GM11168 (cell line): ENCODE measurements around the gene PUDP.

Source experiments
- in situ Hi-C: fragments of 300-500 bp; cut with MboI; formaldehyde crosslinking; loops from one replicate; pipeline ENCODE4 v1.12.0; 2022; ENCODE audit warnings: low sequenced_read_pairs; ENCODE audit not compliant: unreplicated experiment

Gene PUDP

DNA sequence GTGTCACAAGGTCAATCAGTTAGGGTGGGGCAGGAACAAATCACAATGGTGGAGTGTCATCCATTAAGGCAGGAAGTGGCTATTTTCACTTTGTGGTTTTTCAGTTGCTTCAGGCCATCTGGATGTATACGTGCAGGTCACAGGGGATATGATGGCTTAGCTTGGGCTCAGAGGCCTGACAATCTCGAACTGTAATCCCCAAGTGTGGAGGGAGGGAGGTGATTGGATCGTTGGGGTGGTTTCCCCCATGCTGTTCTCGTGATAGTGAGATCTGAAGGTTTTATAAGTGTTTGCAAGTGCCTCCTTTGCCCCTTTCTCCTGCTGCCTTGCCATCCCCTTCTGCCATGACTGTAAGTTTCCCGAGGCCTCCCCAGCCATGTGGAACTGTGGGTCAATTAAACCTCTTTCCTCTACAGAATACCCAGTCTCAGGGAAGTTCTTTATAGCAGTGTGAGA, 37.1 kb downstream of the PUDP start:
- in situ Hi-C loops, result no loop called here

GRCh38 chrX:7109838-7110793, 37.8 kb downstream of the PUDP start:
- in situ Hi-C loops, result no loop called here

DNA sequence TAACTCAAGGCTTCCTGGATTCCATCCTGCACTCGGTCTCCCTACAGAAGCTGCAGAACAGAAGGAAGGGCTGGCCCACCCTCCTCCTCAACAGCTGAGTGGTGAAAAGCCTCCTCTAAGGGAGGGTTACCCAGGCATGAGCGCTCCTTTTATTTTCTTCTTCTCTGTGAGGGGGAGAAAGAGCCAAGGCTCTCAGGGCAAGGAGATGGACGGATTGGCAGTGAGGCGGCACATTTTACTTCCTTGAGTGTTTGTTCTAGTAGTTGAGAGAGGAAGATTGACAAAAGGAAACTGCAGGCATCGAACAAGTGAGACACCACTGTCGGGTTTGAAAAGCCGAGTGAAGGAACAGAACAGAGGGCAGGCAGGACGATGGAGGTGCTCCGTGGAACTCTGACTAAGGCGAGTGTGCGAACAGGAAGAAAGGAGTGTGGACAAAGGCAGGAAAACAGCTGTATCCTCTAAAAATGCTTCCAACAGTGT, 38.9 kb downstream of the PUDP start:
- in situ Hi-C loops, result no loop called here

DNA sequence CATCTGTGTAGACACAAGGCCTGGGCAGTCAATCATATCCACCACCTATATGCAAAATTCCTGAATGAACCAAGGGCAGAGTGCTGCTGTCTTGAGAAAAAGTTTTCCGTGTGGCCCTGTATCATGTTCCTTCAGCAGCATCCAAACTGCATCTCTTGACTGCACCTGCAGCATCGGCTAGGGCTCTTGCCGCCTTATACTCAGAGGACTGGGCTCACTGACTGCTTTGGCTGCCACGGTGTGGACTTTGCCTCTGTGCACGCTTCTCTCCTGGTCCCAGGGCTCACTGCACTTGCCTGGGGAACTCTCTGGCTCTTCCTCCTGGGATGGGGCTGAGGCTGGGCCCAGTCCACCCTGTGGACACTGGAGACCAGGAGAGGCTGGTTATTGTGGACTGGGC, 39.9 kb downstream of the PUDP start:
- in situ Hi-C loops, result no loop called here

GRCh38 chrX:7106649-7107048, 41.3 kb downstream of the PUDP start:
- in situ Hi-C loops, result no loop called here

GRCh38 chrX:7102119-7102518, 45.8 kb downstream of the PUDP start:
- in situ Hi-C loops, result no loop called here

DNA sequence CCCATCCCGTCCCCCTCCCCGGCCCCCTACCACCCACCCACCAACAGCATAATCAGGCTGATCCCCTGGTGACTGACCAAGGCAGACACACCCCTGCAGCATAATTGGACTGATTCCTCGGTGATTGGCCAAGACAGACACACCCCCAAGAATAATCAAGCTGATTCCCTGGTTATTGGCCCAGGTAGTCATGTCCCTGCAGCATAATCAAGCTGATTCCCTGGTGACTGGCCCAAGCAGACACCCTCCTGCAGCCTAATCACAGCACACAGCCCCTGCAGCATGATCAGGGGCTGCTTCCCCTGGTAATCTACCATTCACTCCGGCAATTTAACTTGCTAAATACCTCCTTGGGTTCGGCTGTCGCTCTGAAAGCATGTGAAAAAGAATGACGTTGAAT, 47.9 kb downstream of the PUDP start:
- in situ Hi-C loops, result no loop called here

DNA sequence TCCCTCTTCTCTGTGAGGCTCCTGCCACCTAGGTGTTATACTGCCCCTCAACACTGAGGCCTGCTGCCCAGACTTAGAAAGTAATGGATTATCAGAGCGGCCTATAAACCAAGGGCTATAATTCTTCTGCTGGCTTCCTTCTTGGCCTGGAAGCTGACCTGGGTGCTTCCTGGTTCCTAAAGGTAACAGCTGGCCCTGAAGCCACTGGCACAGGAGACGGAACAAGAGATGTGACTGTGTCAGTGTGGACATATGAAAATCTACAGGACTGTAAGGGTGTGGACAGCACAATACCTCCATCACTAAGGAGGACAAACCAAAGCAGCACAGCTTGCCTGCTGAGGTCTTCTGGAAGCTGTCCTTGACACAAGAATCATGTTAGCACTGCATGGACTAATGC, 52.3 kb downstream of the PUDP start:
- in situ Hi-C loops, result loop anchor here (10.0 kb wide), 1 partner anchor 361 kb away; no protein-coding TSS in a partner anchor

GRCh38 chrX:7093305-7093704, 54.6 kb downstream of the PUDP start:
- in situ Hi-C loops, result loop anchor here (10.0 kb wide), 1 partner anchor 359 kb away; no protein-coding TSS in a partner anchor

GRCh38 chrX:7092543-7092942, 55.4 kb downstream of the PUDP start:
- in situ Hi-C loops, result loop anchor here (10.0 kb wide), 1 partner anchor 358 kb away; no protein-coding TSS in a partner anchor

GRCh38 chrX:7091923-7092322, 56.0 kb downstream of the PUDP start:
- in situ Hi-C loops, result loop anchor here (10.0 kb wide), 1 partner anchor 357 kb away; no protein-coding TSS in a partner anchor

GRCh38 chrX:7090641-7091040, 57.3 kb downstream of the PUDP start:
- in situ Hi-C loops, result loop anchor here (10.0 kb wide), 1 partner anchor 356 kb away; no protein-coding TSS in a partner anchor

GRCh38 chrX:7088968-7089615, 58.9 kb downstream of the PUDP start:
- in situ Hi-C loops, result no loop called here

DNA sequence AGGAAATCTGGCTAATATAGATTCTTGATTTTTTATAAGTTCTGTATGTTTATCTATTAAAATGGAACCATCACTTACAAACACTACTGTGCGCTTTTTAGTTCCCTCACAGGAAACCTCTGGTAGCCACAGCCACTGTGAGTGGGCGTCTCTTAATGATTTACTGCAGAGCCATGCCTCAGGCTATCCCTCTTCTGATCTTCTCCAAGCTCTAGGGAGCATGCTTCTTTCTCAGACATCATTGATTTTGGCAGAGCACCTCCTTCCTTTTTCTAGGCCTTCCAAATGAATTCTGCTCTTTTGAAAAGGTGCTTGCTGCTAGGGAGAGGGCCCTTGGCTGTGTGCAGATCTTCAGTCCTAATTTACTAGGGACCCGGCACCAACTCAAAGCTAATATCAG, 61.6 kb downstream of the PUDP start:
- in situ Hi-C loops, result no loop called here

GRCh38 chrX:7085879-7086278, 62.1 kb downstream of the PUDP start:
- in situ Hi-C loops, result no loop called here

GRCh38 chrX:7084841-7085240, 63.1 kb downstream of the PUDP start:
- in situ Hi-C loops, result no loop called here

DNA sequence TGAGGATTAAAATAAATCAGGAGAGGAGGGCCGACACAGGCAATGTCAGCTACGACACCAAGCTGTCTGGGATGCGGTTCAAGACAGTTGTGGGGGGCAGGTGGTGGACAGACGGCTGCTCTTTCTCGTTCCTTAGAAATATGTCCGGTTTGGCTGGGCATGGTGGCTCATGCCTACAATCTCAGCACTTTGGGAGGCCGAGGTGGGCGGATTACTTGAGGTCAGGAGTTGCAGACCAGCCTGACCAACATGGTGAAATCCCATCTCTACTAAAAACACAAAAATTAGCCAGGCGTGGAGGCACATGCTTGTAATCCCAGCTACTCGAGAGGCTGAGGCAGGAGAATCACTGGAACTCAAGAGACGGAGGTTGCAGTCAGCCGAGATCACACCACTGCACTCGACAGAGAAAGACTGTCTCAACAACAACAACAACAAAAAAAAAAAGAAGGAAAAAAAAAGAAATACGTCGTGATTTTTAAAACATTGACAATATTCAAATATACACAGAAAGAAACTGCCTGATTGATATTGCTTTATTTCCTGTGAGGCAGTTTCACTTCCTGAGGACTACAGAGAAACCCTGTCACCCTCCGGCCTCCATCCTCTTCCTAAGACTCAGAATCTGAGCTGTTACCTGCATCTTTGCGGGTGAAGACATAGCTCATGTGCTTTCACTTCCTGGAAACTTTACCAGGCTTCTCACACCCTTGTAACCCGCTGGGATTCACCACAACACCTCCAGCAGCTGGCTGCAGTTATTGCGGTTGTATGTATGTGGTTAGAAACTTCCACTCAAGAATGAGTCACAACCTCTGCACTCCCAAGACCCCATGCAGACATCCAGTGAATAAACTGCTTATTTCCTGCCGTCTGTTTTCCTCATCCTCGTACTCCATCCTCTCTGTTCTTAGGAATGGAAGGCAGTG, 64.2 kb downstream of the PUDP start:
- in situ Hi-C loops, result no loop called here

- in situ Hi-C loops, result no loop called here
Measured at GRCh38 chrX:7083021-7083420, 64.9 kb downstream of the PUDP start.

DNA sequence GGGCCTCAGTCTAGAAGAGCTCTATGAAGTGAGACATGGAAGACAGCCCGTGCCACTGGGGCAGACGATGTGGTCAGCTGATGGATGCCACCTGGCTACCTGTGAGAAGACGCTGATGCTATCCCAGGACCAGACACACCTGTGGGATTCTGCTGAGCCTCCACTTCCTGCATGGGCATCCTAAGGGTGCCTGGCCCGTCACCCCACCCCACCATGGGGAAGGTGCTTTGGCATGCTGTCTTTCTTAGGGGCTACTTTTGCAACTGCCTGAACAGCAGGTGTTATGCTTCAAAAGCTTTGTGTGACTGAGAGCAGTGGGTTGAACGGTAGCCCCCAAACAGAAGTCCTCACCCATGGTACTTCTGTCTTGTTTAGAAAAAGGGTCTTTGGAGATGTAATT, 65.4 kb downstream of the PUDP start:
- in situ Hi-C loops, result no loop called here
